Skeletal muscle tissue (tissue), 4 donors: ENCODE measurements around the gene GHRHR. TPM values are rescaled to one million over a fixed set of nuclear protein-coding genes. Genes with fewer than 3 reads are reported as not detected.

Experiments
- H3K27ac ChIP-seq: one replicate; pipeline ENCODE4 v1.7.0; 2013; ENCODE audit warnings: mild to moderate bottlenecking, low read depth, low read length, inconsistent platforms
- H3K27me3 ChIP-seq, 3 donors: one replicate each; pipeline ENCODE4 v1.7.0; 2013; ENCODE audit warnings: low read length in 3 of 3; ENCODE audit not compliant: control insufficient read depth in 3 of 3, insufficient read depth in 3 of 3
- H3K36me3 ChIP-seq, 3 donors: one replicate each; pipeline ENCODE4 v1.7.0; 2013; ENCODE audit warnings: low read length in 3 of 3; ENCODE audit not compliant: control insufficient read depth in 3 of 3, insufficient read depth in 3 of 3
- H3K4me1 ChIP-seq, 3 donors: one replicate each; pipeline ENCODE4 v1.7.0; 2013; ENCODE audit warnings: low read length in 3 of 3, mild to moderate bottlenecking in 3 of 3; ENCODE audit not compliant: control insufficient read depth in 3 of 3, insufficient read depth in 3 of 3
- H3K4me3 ChIP-seq, 3 donors: one replicate each; pipeline ENCODE4 v1.7.0; 2013; ENCODE audit warnings: low read length in 3 of 3
- H3K9ac ChIP-seq, 3 donors: one replicate each; pipeline ENCODE4 v1.7.0; 2013; ENCODE audit warnings: low read length in 3 of 3, mild to moderate bottlenecking in 3 of 3, moderate library complexity in 2 of 3, low read depth in 1 of 3
- H3K9me3 ChIP-seq, 3 donors: one replicate each; pipeline ENCODE4 v1.7.0; 2013; ENCODE audit warnings: low read length in 3 of 3; ENCODE audit not compliant: control insufficient read depth in 3 of 3
- total RNA-seq: library from RNA; depleted of rRNA; stranded (reverse); fragments of >200 nt; gene quantifications from one replicate; pipeline ENCODE4 v1.2.3, GENCODE V29; 2014
- donor health status: Osteomylitis.

The GHRHR gene
- total RNA-seq, 1 donor from 2014 or later: not detected

GRCh38 chr7:30996883-30997282, 33.1 kb downstream of the GHRHR start:
- no peaks in the 10 kb centered on the region for H3K36me3 ChIP-seq
- H3K4me3 ChIP-seq: no peak overlapping the region
- H3K27ac ChIP-seq: no peak overlapping the region
- peaks cover 0 to 3% (median 3%) of the 10 kb centered on the region in 3 donors for H3K4me1 ChIP-seq
- no peaks in the 10 kb centered on the region for H3K27me3 ChIP-seq
- no peaks in the 10 kb centered on the region for H3K9me3 ChIP-seq
- no peak overlapping the region for H3K9ac ChIP-seq

GRCh38 chr7:30997316-30997715, 33.6 kb downstream of the GHRHR start:
- H3K36me3 ChIP-seq: no peaks in the 10 kb centered on the region
- H3K4me3 ChIP-seq: no peak overlapping the region
- no peaks in the 10 kb centered on the region for H3K9me3 ChIP-seq
- H3K4me1 ChIP-seq: peaks cover 0 to 3% (median 3%) of the 10 kb centered on the region in 3 donors
- no peak overlapping the region for H3K27ac ChIP-seq
- no peak overlapping the region for H3K9ac ChIP-seq
- H3K27me3 ChIP-seq: no peaks in the 10 kb centered on the region

GRCh38 chr7:30998180-30998579, 34.4 kb downstream of the GHRHR start:
- H3K9ac ChIP-seq: no peak overlapping the region
- H3K36me3 ChIP-seq: no peaks in the 10 kb centered on the region
- H3K9me3 ChIP-seq: no peaks in the 10 kb centered on the region
- H3K27me3 ChIP-seq: no peaks in the 10 kb centered on the region
- no peak overlapping the region for H3K4me3 ChIP-seq
- peaks cover 0 to 3% (median 3%) of the 10 kb centered on the region in 3 donors for H3K4me1 ChIP-seq
- H3K27ac ChIP-seq: no peak overlapping the region

GRCh38 chr7:31000161-31000693, 36.5 kb downstream of the GHRHR start:
- Histone ChIP-seq H3K36me3 (no peaks in the 10 kb centered on the region), H3K4me3 (no peak overlapping the region), H3K9me3 (peaks cover 0 to 2% (median 0%) of the 10 kb centered on the region in 3 donors), H3K4me1 (peaks cover 0 to 3% (median 3%) of the 10 kb centered on the region in 3 donors), H3K9ac (no peak overlapping the region), H3K27ac (no peak overlapping the region), H3K27me3 (peaks cover 0 to 2% (median 0%) of the 10 kb centered on the region in 3 donors)

- H3K27ac ChIP-seq: no peak overlapping the region
- no peak overlapping the region for H3K9ac ChIP-seq
- no peak overlapping the region for H3K4me3 ChIP-seq
- H3K27me3 ChIP-seq: peaks cover 0 to 2% (median 0%) of the 10 kb centered on the region in 3 donors
- no peaks in the 10 kb centered on the region for H3K36me3 ChIP-seq
- H3K9me3 ChIP-seq: peaks cover 0 to 2% (median 0%) of the 10 kb centered on the region in 3 donors
- peaks cover 0 to 3% (median 3%) of the 10 kb centered on the region in 3 donors for H3K4me1 ChIP-seq
Measured at GRCh38 chr7:31000779-31001178, 37.0 kb downstream of the GHRHR start.

- Histone ChIP-seq H3K4me1 (peaks cover 0 to 3% (median 0%) of the 10 kb centered on the region in 3 donors), H3K27ac (no peak overlapping the region)
Measured at GRCh38 chr7:31002256-31002655, 38.5 kb downstream of the GHRHR start.

GRCh38 chr7:31003097-31003496, 39.3 kb downstream of the GHRHR start:
- peaks cover 0 to 7% (median 0%) of the 10 kb centered on the region in 3 donors for H3K27me3 ChIP-seq
- H3K36me3 ChIP-seq: no peaks in the 10 kb centered on the region
- peaks cover 0 to 3% (median 0%) of the 10 kb centered on the region in 3 donors for H3K4me1 ChIP-seq
- H3K4me3 ChIP-seq: no peak overlapping the region
- H3K9me3 ChIP-seq: peaks cover 0 to 2% (median 0%) of the 10 kb centered on the region in 3 donors
- H3K9ac ChIP-seq: no peak overlapping the region
- H3K27ac ChIP-seq: no peak overlapping the region

More at GRCh38 chr7:31002256-31002655, 38.5 kb downstream of the GHRHR start:
- H3K4me3 ChIP-seq: no peak overlapping the region
- H3K27me3 ChIP-seq: peaks cover 0 to 4% (median 0%) of the 10 kb centered on the region in 3 donors
- H3K9me3 ChIP-seq: peaks cover 0 to 2% (median 0%) of the 10 kb centered on the region in 3 donors
- H3K36me3 ChIP-seq: no peaks in the 10 kb centered on the region
- no peak overlapping the region for H3K9ac ChIP-seq

- H3K9me3 ChIP-seq: peaks cover 0 to 2% (median 0%) of the 10 kb centered on the region in 3 donors
- H3K4me1 ChIP-seq: peaks cover 0 to 3% (median 0%) of the 10 kb centered on the region in 3 donors
- H3K9ac ChIP-seq: no peak overlapping the region
- H3K4me3 ChIP-seq: no peak overlapping the region
- no peaks in the 10 kb centered on the region for H3K36me3 ChIP-seq
- peaks cover 0 to 7% (median 0%) of the 10 kb centered on the region in 3 donors for H3K27me3 ChIP-seq
- no peak overlapping the region for H3K27ac ChIP-seq
Measured at GRCh38 chr7:31003721-31004120, 40.0 kb downstream of the GHRHR start.

- Histone ChIP-seq H3K27ac (no peak overlapping the region), H3K9me3 (peaks cover 0 to 2% (median 0%) of the 10 kb centered on the region in 3 donors), H3K27me3 (peaks cover 0 to 7% (median 0%) of the 10 kb centered on the region in 3 donors), H3K4me3 (no peak overlapping the region), H3K9ac (no peak overlapping the region), H3K4me1 (peaks cover 0 to 3% (median 0%) of the 10 kb centered on the region in 3 donors), H3K36me3 (no peaks in the 10 kb centered on the region)
Measured at GRCh38 chr7:31004393-31004792, 40.6 kb downstream of the GHRHR start.

- H3K27me3 ChIP-seq: peaks cover 0 to 7% (median 0%) of the 10 kb centered on the region in 3 donors
- H3K36me3 ChIP-seq: no peaks in the 10 kb centered on the region
- H3K4me1 ChIP-seq: no peaks in the 10 kb centered on the region
- H3K9ac ChIP-seq: no peak overlapping the region
- H3K27ac ChIP-seq: no peak overlapping the region
- H3K4me3 ChIP-seq: no peak overlapping the region
- peaks cover 0 to 2% (median 0%) of the 10 kb centered on the region in 3 donors for H3K9me3 ChIP-seq
Measured at GRCh38 chr7:31006857-31007256, 43.1 kb downstream of the GHRHR start.
